NCI-H774 (cell line): Measurements from ENCODE around the gene NUDT22.

ENCODE experiments used
- DNase-seq: peaks from one replicate; lab custom pipeline; 2025; lab: John Stamatoyannopoulos, UW

Gene NUDT22, protein sequence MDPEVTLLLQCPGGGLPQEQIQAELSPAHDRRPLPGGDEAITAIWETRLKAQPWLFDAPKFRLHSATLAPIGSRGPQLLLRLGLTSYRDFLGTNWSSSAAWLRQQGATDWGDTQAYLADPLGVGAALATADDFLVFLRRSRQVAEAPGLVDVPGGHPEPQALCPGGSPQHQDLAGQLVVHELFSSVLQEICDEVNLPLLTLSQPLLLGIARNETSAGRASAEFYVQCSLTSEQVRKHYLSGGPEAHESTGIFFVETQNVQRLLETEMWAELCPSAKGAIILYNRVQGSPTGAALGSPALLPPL

DNA sequence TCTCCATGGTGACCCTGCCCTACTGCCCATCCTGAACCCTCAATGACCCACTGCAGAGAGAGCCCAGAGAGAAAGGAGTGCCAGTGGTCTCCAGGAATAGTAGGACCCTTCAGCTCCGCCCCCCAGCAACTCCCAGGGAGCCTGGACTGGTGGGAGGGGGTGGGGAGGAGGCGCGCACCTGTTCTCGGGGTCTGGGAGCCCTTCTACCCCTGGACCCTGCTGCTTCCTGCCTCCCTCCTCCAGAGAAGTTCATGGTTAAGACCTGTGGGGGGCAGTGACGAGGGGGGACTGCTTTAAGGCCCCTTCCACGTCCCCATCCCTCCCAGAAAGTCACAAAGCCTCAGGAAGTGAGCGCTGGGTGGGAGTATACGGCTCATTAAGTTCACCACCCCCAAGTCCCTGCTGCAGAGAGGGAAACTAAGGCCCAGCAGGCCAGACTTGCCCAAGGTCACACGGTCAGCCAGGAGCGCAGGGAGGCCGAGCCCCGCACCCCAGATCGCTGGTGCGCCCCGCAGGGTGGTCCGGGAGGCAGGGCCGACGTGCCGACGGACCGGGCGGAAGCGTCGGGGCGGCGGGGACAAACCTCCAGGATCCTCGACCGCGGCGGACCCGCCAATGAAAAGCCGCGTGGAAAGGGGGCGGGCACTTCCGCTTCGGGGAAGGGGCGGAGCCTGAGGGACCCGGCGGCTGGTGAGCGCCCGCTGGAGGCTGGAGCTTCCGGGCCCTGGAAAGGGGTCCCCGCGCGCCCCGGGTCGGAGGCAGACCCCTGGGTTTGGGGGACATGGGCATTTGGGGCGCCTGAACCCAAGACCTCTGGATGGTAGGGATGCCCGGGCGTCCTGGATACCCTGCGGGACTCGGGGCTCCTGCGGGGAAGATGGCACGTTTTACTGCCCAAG, at the start of gene NUDT22, which contains the start of gene TRPT1:
NUDT22 (plus strand) TSS at position 667 of the 899 bp plus-strand sequence. CDS start 379 bp downstream, outside the sequence.
TRPT1 (minus strand) TSS at position 579 of the 899 bp plus-strand sequence; CDS start at position 253, 326 bp downstream.
- peak; percentile 82 for DNase-seq

DNA sequence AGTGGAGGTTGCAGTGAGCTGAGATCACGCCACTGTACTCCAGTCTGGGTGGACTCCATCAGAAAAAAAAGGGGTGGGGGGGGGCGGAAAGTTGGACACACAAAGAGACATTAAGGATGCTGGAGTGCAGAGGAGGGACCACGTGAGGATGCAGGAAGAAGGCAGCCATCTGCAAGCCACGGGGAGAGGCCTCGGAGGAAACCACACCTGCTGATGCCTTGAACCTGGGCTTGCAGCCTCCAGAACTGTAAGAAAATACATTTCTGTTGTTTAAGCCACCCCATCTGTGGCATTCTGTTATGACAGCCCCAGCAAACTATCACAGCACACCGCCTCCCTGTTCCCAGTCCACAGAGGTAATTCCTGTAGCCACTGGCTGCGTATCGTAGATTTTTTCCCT, 49.3 kb upstream of the NUDT22 start:
- no peak for DNase-seq

DNA sequence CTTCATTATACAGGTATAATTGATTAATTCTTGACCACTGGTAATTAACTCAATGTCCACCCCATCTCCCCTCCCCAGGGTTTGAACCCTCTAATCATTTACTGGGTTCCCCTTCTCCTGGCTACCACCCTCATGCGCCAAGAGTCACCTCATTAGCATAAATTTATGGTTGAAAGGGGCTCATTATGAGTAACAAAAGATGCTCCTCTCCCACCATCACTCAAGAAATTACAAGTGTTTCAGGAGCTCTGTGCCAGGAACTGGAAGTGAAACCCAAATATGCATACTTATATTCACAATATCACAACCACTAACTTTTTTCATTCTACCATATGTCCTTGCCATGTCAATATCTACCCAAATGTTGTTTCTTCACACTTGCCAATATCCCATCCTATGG, 47.9 kb upstream of the NUDT22 start:
- no peak for DNase-seq

DNA sequence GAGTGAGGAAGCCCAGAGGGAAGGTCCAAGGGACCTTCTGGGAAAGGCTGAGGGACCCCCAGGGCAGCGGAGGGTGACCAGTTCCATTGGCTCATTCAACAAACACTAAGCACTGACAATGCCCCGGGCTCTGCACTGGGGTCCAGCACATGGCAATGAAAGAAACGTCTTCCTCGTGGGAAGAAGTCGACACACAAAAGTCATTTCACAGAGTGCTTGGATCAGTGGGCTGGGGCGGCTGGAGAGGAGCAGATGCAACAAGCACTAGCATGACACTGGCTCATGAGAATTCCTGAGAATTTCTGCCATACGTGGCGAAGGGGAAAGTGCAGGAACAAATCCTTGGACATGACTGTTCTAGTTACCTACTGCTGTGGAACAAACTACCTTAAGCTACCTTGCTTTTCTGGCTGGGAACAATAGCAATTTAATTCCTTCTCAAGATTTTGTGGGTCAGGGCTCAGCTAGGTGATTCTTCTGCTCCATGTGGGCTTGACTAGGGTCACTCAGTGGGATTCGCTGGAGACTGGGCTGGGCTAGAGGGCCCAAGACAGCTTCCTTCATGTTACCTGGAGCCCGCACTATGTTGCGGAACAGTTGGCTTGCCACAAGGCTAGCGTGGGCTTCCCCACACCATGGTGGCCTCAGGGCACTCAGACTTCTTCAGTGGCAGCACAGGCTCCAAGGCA, 47.0 kb upstream of the NUDT22 start:
- no peak for DNase-seq

DNA sequence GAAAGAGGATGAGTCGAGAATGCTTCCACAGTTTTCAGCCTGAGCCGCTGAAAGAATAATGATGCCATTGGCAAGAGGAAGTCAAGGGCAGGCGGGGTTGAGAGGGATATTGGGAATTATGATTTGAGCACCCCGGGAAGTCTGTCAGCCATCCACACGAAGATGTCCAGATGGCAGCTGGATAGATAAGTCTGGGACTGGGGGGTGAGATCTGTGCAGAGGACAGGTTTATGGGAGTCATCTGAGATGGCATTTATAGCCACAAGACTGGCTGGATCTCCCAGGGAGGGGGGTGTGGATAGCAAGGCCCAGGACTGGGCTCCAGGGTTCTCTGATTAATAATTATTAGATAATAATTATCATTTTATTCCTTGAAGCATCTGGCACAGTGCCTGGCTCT, 45.2 kb upstream of the NUDT22 start:
- DNase-seq: no peak

DNA sequence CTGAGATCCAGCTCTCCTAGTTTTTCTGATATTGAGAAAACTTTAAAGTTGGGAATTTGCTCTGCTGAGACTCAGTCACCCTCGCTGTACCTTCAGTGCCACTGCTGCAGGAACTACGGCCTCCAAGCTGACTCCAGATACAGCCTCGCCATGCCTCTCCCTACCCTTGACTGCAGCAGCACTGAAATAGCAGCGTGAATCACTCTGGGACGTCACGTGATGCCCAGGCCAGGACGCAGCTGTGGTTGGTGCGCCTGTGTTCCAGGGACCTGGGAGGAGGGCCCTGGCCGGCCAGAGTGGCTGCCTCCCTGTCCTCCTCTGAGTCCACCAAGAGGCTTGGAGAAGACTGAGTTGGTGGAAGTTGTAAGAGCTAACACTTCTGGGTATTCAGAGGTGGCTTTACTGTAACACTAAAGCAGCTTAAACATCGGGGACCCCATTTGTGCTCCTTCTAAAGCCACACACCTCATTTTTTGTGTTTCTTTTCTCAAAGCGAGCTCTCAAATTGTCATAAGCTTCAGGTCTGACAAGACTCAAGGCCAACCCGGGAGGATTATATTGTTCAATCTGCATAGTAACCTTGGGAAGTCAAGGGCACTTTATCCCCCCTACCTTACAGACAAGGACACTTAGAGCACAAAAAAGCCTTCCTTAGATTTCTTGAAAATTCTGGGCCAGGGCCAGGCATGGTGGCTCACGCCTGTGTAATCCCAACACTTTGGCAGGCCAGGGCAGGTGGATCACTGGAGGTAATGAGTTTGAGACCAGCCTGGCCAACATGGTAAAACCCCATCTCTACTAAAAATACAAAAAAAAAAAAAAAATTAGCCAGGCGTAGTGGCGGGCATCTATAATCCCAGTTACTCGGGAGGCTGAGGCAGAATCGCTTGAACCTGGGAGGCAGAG, 44.3 kb upstream of the NUDT22 start:
- peak; percentile 88 for DNase-seq

DNA sequence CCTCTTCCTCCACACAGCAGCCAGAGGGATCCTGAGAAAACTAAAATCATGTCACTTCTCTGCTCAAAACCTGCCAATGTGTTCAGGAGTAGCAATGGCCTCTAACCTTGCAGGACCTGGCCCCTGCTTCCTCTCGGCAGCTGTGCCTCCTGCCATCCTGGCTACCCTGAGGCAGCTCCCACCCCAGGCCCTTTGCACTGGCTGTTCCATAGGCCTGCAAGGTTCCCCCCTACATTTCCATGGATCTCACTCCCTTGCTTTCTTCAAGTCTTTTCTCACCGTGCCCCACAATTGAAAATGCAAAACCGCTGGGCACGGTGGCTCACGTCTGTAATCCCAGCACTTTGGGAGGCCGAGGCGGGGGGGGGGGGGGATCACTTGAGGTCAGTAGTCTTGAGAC, 42.2 kb upstream of the NUDT22 start:
- no peak for DNase-seq

DNA sequence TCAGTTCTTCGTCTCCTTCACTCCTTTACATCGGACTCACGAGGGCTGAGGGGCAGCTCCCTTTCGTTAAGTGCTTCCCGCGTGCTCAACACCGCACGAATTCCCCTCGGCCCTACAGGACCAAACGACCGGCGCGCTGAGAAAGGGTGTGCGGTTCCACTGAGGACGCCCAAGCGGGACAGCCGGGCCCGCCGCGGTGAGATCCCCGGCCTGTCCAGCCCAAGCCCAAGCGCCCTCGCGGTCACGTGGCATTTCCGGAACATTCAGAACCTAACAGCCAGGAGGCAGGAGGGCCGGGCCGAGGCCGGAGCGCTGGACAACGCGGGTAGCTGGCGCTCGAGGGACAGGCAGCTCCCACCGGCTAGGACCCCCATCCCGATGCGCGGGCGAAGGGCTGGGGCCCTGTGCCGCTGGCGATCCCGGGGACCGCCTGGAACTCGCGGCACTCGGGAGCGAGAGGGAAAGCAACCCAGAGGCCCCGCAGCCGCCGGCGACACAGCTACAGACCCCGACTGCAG, 40.8 kb upstream of the NUDT22 start:
- DNase-seq: peak; percentile 85

DNA sequence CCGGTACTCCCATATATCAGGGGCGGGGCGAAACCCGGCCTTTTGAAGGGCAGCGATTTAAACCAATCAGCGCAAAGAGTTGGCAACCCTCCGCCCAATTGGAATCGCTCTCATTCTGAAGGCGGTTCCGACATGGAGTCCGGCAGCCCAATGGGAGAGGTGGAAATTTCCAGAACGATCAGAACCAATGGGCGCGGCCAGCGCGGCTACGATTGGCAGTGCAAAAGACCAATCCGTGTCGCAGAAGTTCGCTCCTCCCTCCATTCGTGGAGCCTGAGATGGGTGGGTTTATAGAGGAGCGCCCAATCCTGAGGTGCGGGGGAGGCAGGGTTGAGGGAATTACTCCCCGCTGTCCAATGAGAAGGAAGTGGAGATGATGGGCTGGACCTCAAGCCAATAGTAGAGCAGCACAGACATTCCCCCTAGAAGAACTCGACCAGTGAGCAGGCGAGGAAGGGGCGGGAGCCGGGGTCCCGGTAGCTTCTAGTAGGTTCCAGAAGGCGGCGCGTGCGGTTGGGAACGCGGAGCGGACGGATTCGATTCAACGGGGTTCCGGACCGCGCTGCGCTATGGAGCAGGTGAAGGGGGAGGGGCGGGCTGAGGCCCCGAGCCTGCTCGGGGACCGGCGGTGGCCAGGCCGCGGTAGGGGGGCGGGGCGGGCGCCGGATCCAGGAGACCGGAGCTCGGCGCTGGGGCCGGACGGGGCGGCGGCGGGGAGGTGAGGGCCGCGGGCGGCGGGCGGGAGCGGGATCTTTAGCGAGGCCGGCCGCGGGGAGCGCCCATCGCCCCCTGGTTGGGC, 40.2 kb upstream of the NUDT22 start, which contains the start of gene STIP1:
STIP1 (plus strand) TSS at position 479 of the 799 bp plus-strand sequence; CDS start at position 570, 91 bp downstream.
- DNase-seq: peak; percentile 100

DNA sequence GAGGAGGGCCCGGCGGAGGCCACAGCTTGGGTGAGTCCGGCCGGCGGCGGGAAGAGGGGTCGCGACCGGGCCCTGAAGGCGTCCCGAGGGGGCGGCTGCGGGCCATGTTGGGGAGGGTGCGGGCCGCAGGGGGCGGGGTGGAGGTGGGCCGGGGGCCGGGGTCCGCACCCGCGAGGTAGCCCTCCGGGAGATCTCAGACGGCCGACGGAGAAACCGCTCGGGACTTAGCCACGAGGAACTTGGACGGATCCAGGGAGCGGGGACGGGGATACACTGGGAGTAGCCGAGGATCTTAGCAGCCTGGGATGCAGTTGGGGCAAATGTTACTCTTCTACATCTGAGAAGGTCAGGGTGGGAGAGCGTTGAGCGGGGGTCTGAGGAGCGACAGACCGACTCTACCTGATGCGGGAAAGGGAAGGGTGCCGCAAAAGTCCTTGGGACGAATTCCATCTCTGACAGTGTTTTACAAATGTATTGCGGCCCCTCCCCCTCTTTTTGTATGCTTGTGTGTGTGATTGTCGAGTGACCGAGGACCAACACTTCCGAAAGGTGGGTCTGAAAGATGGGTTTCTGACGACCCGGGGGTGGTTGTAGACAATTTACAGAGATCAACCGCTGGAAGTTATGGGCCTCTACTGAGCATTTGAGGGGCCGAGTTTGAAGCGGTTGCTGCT, 39.4 kb upstream of the NUDT22 start:
- no peak for DNase-seq

DNA sequence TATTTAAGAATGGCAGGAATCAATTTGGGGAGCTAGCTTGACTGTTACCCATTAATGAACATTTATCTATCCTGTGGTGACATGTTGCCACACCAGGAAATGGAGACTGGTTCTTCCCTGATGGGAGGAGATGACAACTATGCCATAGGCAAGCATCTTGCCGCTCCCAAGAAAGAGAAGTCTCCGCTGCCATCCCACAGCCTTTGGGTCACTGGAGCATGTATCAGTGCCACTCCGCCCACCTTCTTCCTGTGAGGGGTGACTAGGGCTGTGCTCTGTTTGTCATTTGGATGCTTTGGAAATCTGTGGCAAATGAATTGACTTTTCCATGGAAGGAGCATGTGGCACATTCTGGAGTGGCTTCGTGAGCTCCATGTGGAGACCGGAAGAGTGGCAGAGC, 33.6 kb upstream of the NUDT22 start:
- DNase-seq: no peak

DNA sequence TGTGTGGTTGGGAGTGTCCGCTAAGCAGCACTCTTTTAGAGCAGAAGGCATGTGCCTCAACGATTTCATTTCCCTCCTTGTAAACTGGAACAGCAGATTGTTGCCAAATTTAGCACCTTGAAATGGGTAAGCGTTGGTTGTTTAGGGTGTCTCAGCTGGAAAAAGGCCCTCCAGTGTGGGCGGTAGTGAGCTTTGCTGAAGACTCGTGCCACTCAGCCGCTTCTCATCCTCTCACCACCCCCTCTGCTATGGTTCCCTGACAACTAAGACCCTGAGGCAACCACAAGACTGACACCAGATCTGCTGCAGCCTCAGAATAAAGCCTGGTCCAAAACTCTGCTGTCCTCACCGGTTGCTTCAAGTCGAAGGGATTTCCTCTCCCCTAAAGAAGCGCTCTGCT, 29.4 kb upstream of the NUDT22 start:
- DNase-seq: no peak

DNA sequence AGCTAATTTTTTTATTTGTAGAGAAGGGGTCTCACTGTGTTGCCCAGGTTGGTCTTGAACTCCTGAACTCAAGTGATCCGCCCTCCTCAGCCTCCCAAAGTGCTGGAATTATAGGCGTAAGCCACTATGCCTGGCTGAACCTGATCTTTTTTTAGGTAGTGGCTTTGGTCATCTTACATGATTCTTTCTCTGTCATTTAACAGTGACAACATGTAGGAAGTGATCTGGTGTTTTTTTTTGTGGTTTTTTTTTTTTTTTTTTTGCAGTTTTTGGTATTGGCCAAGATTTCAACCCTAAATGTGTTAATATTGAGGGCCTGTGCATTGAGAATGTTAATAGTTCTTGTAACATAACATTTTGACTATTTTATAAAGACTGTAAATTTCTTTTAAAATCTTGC, 27.6 kb upstream of the NUDT22 start:
- DNase-seq: no peak

DNA sequence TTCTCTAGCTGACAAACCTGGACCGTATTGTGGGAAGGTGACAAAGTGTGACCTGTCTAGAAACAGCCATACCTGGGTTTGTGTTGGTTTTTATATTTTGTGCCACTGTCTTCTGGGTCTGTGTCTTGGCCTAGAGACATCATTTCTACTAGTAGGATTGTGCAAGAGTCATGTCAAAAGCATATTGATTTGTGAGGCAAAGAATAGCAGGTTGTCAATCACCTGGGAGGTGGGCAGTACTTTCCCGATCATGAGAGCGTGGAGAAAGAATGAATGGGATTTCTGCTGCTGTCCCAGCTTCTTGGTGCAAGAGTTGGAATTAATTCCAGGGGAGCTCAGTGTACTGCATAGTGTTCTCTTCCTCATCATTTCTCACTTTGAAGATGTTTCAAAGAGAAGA, 24.5 kb upstream of the NUDT22 start:
- DNase-seq: no peak

DNA sequence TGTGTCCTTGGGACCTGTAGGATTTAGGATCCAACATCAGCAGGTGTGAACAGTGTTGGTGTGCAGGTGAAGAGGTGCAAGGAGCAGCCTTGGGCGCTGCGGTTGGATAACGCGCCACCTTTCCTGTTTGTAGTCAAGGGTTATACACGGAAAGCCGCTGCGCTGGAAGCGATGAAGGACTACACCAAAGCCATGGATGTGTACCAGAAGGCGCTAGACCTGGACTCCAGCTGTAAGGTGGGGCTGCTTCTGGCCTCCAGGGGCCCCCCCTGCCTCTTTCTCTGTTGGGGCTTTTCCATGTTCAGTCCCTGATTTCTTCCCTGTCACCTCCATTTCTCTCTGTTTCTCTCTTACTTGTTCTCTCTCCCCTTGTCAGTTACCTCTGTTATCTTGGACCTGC, 23.1 kb upstream of the NUDT22 start:
- no peak for DNase-seq

DNA sequence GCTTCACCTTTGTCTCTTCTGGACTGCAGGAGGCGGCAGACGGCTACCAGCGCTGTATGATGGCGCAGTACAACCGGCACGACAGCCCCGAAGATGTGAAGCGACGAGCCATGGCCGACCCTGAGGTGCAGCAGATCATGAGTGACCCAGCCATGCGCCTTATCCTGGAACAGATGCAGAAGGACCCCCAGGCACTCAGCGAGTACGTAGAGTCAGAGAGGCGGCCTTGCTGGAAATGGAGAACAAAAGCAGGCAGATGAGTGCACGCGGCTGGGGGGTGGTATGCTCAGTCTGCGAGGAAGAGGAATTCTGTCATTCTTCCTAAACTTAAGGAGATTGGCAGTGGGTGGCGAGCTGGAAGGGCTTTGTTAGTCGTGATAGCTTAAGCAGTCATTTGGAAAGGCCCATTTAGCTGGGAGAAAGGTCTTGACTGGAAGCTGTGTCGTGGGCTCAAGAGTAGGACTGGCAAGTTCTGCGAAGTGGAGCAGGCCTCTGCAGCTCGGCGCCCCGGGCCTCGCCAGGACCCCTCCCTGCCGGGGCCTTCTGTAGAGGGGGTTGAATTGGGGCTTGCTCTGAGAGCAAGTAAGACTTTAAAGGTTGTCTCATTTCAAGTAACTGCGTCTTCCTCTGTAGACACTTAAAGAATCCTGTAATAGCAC, 22.5 kb upstream of the NUDT22 start:
- DNase-seq: no peak

DNA sequence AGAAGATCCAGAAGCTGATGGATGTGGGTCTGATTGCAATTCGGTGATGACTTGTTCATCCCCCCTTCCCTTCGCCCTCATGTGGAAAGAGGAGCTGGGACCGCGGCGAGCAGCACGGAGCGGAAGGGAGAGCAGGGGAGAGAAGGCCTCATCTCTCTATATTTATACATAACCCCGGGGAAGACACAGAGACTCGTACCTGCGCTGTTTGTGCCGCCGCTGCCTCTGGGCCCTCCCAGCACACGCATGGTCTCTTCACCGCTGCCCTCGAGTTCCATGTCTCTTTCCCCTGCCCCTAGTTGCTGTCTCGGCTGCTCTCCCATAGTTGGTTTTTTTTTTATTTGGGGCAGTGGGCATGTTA, 22.0 kb upstream of the NUDT22 start:
- no peak for DNase-seq

DNA sequence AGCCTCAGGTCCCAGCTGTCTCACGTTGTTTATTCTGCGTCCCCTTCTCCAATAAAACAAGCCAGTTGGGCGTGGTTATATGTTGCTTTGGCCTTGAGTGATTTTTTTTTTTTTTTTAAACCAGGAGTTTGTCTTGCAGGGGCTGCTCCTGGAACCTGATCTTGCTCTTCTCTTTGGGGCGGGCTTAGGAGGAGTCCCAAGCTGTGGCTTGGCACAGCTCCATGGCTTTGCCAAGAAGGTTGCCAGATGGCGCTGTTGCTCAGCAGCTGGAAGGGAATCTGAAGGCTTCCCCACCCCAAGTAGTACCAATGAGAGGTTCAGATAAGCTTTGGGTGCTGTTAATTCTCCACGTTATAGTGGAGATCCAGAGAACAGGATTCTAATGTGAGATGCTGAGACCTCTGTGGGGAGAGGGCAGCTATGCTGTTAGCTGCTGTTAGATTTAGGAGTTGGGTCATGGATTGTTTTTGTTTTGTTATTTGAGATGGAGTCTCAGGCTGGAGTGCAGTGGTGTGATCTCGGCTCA, 21.5 kb upstream of the NUDT22 start:
- peak; percentile 61 for DNase-seq
